NCI-H510A treated with DMSO at 0.1 percent for 48 hours (cell line): ENCODE results near the gene SHC3.

ENCODE experiments used
- DNase-seq: peaks from one replicate; lab custom pipeline; 2025; lab: John Stamatoyannopoulos, UW

The SHC3 gene

DNA sequence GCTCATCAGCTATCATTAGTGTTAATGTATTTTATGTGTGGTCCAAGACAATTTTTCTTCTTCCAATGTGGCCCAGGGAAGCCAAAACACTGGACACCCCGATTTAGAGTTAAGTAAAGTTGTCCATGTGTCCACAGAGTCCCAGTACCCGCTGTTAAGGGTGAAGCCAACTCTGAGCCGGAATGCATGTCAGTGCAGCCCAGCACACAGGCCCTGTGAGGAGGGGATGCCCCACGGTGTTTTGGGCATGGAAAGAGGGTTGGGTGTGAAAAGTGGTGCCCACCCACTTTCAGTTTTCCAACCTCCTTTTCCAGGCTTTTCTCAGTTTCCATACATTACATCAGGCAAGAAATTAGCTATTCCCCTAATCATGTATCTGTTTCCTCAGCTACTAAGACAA is 24.4 kb downstream of the SHC3 start:
- no peak for DNase-seq

DNA sequence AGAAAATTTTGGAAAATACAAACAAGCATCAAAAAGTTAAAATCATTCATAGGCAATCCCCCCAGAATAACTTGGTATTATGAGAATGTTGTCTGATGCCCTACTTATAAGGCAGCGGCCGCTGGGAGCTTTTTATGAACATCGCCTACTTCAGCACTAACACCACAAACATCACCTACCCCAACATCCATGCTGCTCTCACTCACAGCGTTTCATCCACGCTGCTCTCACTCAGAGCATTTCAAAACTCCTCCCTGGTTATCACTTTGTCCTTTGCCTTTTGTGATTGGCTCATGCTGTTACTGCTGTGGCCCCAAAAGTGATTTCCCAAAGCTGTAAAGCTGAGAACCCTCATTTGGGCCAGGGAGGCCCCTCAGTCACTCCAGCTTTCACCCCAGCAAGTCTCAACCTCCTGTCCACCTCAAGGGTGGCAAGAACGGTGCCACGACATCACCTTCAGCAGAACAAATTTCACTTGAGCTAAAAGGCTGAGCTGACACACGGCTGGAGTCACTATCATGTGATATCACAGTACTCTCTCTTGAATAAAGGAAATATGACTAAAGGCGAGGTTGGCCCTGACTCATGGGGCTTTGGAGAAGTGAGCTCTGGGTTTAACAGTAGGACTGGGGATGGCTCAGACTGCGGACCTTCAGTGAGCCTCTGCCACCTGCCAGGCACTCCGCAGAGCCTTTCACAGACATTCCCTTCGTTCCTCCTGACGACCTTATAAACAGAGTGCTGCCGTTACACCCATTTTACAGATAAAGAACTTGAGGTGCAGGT is 25.2 kb downstream of the SHC3 start:
- DNase-seq, result no peak

DNA sequence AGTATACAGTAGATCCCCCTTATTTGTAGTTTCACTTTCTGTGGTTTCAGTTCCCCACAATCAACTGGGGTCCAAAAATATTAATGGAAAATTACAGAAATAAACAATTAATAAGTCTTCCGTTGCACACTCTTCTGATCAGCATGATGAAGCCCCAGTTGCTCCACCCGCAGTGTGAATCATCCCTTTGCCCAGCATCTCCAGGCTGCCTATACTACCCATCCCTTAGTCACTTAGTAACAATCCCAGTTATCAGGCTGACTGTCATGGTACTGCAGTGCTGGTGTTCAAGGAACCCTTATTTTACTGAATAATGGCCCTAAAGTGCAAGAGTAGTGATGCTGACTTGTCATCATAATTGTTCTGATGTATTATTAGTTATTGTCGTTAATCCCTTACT is 28.9 kb downstream of the SHC3 start:
- no peak for DNase-seq

DNA sequence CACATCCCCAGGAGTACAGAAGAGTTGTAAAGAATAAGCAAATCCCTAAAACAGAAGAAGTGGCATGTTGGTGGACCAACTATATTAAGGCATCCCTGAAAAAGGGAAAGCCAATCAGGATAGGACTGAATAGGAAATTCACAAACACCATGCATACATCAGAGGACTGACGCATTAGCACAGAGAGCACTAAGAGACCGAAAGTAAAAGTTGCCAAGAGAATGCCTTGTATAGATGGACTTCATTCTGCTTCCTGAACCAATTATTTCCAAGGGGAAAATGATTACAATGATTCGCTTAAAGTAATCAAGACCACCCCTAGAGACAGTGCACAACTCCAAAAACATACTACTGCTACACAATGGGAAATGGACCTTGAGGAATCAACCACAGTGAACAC is 33.5 kb downstream of the SHC3 start:
- DNase-seq, result no peak

DNA sequence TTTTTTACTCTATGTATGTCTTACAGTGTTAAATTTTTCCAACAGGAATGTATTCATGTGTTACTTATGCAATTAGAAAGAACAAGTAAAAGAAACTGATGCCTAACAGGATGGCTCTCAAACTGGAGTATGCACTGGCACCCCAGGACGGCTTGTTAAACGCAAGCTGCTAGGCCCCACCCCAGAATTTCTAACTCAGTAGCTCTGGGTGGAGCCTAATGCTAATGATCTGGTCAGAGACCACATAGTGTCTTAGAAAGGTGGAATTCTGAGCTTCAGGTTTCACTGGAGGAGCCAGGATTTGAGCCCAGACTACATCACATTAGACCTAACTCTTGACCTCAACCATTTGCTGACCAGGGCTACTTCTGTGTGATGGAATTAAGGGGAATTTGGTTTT is 34.4 kb downstream of the SHC3 start:
- DNase-seq, result no peak

DNA sequence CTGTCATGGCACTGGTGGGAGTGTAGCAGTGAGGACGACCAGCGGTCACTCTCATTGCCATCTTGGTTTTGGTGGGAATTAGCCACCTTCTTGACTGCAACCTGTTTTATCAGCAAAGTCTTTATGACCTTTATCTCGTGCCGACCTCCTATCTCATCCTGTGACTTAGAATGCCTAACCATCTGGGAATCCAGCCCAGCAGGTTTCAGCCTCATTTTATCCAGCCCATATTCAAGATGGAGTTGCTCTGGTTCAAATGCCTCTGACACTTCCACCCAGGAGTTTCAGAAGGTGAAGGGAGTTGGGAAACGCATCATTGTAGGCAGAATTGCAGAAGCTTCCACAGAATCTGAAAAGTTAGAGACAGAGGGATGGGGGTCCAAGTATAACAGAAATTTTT is 35.4 kb downstream of the SHC3 start:
- DNase-seq, result no peak

DNA sequence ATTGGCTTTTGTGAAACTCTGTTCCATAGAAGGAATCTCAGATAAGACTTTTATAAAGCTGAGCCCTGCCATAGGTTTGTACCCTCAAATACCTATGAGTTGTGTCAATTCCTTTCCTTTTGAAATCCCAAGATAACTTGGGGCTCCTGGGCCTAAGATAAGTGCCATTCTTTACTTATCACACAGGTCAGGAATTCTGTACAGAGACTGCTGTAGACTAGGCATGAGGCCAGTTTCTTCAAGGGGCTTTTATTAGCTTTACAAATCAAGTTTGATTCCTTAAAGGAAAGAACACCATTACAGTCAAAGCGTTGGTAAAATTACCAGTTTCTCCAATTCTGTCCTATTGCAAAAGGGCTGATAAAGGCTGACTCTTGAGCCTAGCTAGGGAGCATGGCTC is 39.2 kb downstream of the SHC3 start:
- no peak for DNase-seq

DNA sequence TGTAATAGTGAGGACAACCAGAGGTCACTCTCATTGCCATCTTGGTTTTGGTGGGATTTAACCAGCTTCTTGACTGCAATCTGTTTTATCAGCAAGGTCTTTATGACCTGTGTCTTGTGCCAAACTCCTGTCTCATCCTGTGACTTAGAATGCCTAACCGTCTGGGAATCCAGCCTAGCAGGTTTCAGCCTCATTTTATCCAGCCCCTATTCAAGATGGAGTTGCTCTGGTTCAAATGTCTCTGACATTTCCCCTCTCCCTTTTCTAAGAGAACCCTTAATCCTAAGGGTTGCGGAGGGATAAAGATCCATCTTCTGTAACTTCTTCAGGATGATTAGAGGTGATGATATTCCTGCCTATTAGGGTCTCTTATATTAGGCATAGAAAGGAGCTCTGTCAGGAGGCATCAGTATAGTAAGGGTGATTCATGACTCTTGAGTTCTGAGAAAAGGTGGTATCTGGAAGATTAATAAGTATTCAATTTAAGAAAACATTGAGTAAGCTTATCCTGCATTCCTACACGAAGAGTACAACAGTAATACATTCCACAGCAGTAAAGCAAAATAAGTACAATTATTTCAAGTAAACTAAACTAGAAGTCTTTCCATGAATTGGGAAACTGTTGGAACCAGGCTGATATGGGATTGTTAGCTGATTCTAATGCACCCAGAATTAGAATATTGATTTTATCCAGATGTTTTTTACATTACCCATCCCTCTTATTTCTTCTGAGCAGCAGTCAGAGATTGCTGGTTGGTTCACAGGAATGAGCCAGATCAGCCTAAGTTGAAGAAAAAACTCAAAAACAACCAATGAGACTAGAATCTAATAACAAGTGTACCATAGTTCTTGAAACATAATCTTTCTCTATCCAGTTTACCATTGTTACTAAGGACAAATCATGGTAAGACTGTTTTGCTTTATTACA is 39.9 kb downstream of the SHC3 start:
- no peak for DNase-seq

DNA sequence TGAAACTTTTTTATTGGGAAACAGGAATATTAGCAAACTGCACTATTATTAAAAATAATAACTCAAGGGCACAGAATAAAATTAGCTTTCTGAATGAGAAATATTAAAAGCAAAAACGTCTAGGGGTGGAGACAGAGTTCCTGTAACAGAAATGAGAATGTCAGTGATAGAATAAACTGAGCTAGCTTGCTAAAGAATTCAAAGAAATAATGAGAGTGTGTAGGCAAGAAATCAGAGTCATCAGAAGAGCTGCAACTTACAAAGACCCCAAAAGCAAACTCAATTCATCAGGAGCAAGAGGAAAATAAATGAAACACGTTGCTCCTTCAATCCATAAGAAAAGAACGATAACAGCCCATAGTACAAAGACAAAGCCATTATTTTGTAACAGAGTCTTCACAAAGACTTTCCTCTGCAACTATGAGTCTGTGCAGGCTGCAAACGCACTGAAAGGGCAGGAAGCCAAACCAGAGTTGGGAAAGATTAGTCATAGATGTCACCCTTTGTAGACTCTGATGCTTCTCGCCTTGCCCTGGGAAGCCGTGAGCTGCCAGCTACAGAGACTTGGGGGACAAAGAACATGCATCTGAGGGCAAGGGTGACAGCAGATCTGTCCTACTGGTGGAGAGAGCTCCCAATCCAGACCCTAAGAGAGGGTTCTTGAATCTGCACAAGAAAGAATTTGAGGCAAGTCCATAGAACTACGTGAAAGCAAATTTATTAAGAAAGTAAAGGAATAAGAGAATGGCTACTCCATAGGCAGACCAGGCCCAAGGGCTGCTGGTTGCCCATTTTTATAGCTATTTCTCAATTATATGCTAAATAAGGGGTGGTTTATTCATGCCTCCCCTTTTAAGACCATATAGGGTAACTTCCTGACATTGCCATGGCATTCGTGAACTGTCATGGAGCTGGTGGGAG is 40.8 kb downstream of the SHC3 start:
- DNase-seq, result no peak

DNA sequence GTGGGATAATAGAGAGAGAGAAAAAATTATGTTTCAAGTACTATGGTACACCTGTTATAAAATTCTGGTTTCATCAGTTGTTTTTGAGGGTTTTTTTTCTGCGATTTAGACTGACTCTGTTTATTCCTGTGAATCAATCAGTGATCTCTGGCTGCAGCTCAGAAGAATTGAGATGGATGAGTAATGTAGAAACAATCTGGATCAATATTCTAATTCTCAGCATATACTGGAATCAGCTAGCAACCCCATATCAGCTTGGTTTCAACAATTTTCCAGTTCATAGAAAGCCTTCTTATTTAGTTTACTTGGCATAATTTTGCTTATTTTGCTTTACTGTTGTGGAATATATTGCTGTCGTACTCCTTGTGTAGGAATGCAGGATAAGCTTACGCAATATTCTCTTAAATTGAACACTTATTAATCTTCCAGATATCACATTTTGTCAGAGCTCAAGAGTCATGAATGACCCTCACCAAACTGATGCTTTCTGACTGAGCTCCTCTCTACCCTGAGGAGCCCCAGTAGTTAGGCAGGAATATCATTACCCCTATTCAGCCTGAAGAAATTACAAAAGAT is 42.9 kb downstream of the SHC3 start:
- DNase-seq, result no peak

DNA sequence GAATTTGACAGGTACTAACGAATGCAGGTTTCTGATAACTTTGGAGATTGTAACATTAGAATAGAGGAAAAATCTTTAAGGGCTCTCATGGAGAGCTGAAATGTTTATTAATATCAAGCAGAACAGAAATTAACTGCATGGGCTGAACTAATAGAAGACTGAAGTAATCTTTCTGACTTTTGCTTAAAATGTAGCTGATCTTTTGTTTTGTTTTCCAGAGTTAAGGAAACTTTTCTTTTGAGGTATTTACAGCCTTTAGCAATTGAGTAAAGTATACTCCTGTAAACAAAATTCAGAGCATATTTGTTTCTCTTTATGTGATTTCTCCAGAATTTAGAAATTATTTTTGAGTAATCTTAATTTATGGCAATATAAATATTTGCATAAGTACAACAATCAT is 43.9 kb downstream of the SHC3 start:
- no peak for DNase-seq

DNA sequence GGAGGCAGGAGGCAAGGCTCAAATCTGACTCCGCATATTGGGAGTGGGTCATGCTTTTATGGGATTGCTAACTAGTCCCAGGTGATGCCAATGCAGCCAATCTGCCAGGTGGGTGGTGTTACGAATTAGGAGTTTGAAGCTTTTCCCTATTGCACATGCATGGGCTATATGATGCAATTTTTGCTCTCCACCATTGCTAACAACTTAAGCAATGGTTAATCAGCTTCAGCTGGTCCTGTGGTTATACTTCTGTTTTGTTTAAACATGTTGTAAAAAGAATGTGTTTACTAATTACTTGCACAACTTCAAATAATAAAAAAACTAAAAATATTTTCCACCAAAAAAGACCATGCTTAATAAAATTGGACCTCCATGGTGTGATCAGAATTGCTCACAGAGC is 55.7 kb downstream of the SHC3 start:
- DNase-seq, result no peak

DNA sequence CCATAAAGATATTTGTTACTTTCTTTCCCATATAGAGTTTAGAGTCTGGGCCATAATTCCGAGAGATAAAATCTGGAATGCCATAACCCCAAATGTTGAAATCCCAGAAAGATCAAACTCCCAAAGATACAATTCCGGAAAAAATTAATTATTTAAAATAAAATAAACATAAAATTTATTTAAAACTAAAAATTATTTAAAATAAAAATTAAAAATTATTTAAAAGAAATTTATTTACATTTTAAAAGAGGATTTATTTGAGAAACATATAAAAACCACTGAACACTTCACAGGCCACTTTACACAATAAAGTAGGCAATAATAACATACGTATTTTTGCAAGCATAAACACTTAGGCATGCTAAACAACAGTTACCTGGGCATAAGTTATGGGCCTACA is 57.9 kb downstream of the SHC3 start:
- no peak for DNase-seq

DNA sequence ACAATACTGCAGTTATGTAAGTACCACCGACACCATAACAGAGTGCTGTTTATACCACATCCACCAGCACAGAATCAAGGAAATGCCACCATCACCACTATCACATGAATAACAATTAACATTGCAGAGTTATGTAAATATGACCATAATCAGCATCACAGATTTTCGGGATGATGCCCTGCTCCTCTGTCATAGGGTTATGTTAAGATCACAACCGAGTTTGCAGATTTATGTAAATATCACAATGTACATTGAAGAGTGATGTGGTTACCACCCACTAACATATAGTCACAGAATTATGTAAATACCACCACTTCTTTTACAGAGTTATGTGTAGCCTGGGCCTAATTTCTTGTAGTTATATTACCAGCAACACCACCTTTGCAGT is 61.8 kb downstream of the SHC3 start:
- no peak for DNase-seq

DNA sequence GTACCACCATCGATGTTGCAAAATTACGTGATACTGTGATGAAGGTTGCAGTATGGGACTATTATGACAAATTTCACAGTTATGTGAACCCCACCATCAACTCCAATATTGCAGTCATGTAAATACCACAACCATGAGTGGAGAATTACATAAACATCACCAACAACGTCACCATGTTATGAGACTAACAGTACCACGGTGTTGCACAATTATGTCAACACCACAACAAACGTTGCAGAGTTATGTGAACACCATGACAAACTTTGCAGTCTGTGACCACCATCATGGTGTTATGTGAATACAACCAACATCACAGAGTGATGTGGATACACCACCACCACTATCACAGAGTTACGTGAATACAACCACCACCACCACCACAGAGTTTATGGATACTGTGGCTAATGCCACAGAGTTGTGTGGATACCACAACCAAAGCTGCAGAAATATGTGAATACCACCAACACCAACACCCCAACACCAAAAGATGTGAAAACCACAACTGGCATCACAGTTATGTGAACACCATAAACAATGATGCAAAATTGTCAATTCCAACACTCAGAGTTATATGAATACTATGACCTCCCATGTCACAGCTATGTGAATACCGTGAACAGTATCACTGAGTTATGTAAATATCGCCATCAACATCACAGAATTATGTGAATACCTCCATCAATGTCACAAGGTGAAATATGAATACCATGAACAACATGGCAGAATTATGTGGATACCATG is 62.4 kb downstream of the SHC3 start:
- DNase-seq, result no peak

DNA sequence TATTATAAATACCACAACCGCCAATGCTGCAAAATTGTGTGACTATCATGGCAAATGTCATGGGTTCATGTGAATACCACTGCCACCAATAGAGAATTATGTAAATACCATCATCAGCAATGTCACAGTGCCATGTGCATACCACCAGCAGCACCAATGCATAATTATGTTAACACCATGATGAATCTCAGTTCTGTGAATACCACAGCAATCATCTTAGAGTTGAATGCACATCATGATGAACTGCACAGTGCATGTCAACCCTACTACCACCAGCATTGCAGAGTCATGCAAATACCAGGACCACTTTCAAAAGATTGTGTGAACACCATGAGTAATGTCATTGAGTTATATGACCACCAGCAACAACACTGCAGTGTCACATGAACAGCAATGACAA is 63.2 kb downstream of the SHC3 start:
- DNase-seq, result no peak

DNA sequence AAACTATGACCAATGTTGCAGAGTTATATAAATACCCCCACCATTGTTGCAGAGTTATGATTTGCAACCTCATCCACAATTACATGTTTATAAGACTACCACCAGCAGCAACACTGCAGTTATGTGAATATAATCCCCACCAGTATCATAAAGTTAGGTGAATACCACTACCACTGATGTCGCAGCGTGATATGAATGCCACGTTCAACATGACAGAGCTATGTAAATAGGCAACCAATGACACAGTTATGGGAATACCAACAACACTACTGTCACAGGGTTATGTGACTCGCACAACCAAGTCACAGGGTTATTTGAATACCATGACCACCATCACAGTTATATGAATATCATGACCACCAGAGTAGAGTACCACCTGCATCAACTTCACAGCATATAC is 63.9 kb downstream of the SHC3 start:
- DNase-seq, result no peak

DNA sequence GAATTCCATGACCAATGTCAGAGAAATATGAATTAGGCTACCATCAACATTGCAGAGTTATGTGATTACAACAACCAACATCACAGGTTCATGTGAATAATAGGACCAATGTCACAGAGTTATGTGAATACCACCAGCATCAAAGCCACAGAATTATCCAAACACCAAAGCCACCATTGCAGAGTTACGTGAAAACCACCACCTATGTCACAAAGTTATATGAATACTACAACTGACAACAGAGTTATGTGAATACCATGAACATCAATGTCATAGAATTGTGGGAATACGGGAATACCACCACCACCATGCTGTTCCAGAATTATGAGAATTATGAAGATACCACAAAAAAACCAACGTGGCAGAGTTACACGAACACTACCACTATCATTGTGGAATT is 64.8 kb downstream of the SHC3 start:
- no peak for DNase-seq

DNA sequence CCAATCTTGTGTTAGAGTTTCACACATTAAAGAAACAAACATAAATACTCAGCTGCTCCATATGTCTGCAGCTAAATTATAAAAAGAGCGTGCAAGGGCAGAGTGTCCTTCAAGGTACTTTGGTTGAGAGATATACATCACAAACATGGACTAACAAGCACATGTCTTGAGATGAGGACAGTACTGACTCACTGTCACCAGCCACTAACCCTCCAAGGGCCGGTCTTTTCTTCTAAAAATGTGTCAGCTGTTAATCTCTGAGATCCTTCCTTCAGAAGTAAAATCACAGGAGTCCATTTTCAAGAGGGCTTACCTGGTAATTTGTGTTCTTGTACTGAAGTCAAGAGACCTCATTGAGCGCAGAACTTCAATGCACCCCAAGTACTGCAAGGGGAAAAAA is 66.4 kb downstream of the SHC3 start:
- DNase-seq, result no peak

DNA sequence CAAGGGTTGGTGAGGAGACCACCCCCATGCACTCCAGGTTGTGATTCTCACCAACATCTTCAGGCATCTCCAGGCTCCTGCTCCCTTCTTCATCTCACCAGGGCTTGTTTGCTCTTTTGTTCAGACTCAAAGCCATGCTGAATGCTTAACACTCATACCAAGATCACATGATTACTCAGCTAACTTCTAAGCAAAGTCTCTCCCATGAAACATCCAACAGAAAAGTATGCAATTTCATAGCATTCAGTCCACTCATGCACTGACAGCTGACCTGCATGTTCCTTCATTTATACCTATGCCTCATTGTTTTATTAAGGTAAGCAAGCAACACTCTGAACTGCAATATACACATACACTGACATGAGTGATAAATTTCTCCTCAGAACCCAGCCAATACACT is 69.0 kb downstream of the SHC3 start:
- no peak for DNase-seq

DNA sequence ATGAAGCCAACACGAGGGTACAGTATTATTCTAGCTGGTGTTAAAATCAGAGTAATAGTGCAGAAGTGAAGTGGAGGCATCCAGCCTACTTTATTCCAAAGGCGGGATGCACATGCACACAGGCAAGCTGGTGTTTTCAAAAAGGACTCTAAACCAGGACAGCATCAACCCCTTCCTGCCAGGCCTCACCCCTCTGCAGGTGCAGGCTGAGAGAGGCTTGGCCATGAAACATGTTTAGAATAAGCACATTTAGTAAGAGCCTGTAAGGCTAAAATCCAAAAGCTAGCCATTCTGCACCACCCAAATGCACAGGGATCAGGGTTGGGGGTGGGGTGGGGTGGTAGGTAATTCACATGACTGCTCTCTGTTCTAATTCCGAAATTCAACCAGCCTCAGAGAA is 71.2 kb downstream of the SHC3 start:
- DNase-seq, result no peak
